WERI-Rb-1 (cell line): ENCODE data around the gene PMP22.
"Not testable (repeated sequence)": the region's sequence is repeated elsewhere in the genome, so short reads cannot be mapped to it uniquely, and the experiment has no call there.

Source experiments
- DNase-seq: peaks from one replicate; pipeline ENCODE4 v3.0.0-alpha.2; 2020
- H3K27ac ChIP-seq: fragments of 250-450 bp; sonication (Bioruptor Pico); 2 replicates; pipeline ENCODE4 v1.5.1; 2020; ENCODE audit warnings: mild to moderate bottlenecking, moderate library complexity
- H3K27me3 ChIP-seq: fragments of 250-450 bp; sonication (Bioruptor Pico); 2 replicates; pipeline ENCODE4 v1.5.1; 2021; ENCODE audit warnings: mild to moderate bottlenecking, low read depth, moderate library complexity; ENCODE audit not compliant: insufficient read depth, severe bottlenecking
- H3K36me3 ChIP-seq: fragments of 250-450 bp; sonication (Bioruptor Pico); 2 replicates; pipeline ENCODE4 v1.5.1; 2020; ENCODE audit warnings: mild to moderate bottlenecking, moderate library complexity
- H3K4me3 ChIP-seq: 2 replicates; pipeline ENCODE4 v1.5.1; 2011; ENCODE audit warnings: low read depth, mild to moderate bottlenecking, control low read depth, low read length
- H3K9me3 ChIP-seq: fragments of 250-450 bp; sonication (Bioruptor Pico); 2 replicates; pipeline ENCODE4 v1.5.1; 2021; ENCODE audit warnings: mild to moderate bottlenecking, moderate library complexity; ENCODE audit not compliant: severe bottlenecking
- TF ChIP-seq, protein P1 (sequence below): IDR thresholded peaks from 2 replicates; pipeline ENCODE4 v1.5.1; 2011; ENCODE audit warnings: low read depth, mild to moderate bottlenecking, control low read depth, inconsistent platforms, low read length

Gene PMP22

DNA sequence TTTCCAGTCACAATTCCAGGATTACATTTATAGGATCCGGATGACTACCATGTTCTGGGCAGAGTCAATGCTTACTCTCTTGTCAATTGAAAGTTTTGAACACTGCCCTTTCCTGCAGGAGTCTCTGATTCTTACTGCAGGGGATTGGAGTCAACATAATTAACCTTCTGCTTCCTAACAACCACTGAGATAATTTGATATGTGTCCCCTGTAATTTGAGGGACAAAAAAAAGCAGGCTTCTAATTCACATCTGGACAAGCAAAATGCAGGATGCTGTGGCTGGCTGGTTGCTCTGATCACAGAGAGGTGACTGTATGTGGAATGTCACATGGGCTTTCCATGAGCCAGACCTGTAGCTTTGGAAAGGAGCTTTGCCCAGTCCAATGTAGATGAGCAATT lies 54.9 kb downstream of the PMP22 start:
- TF ChIP-seq, protein P1, sequence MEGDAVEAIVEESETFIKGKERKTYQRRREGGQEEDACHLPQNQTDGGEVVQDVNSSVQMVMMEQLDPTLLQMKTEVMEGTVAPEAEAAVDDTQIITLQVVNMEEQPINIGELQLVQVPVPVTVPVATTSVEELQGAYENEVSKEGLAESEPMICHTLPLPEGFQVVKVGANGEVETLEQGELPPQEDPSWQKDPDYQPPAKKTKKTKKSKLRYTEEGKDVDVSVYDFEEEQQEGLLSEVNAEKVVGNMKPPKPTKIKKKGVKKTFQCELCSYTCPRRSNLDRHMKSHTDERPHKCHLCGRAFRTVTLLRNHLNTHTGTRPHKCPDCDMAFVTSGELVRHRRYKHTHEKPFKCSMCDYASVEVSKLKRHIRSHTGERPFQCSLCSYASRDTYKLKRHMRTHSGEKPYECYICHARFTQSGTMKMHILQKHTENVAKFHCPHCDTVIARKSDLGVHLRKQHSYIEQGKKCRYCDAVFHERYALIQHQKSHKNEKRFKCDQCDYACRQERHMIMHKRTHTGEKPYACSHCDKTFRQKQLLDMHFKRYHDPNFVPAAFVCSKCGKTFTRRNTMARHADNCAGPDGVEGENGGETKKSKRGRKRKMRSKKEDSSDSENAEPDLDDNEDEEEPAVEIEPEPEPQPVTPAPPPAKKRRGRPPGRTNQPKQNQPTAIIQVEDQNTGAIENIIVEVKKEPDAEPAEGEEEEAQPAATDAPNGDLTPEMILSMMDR = no peak
- Histone ChIP-seq H3K4me3 (no peak overlapping the region), H3K36me3 (no peaks in the 10 kb centered on the region), H3K27ac (no peak overlapping the region), H3K27me3 (no peaks in the 10 kb centered on the region), H3K9me3 (no peaks in the 10 kb centered on the region)
- no peak for DNase-seq

- not testable (repeated sequence) for H3K4me3 ChIP-seq, H3K27ac ChIP-seq, H3K36me3 ChIP-seq, H3K9me3 ChIP-seq, H3K27me3 ChIP-seq, DNase-seq
Measured at GRCh38 chr17:15203062-15203461, 62.1 kb downstream of the PMP22 start.

GRCh38 chr17:15200574-15200973 lies 64.6 kb downstream of the PMP22 start:
- H3K9me3 ChIP-seq, H3K36me3 ChIP-seq, H3K4me3 ChIP-seq, H3K27me3 ChIP-seq, H3K27ac ChIP-seq, DNase-seq: not testable (repeated sequence)

GRCh38 chr17:15197229-15197628 lies 67.9 kb downstream of the PMP22 start:
- Histone ChIP-seq H3K9me3 (no peaks in the 10 kb centered on the region), H3K27me3 (no peaks in the 10 kb centered on the region), H3K36me3 (no peaks in the 10 kb centered on the region), H3K4me3 (no peak overlapping the region), H3K27ac (no peak overlapping the region)
- TF ChIP-seq, protein P1 = no peak
- no peak for DNase-seq

- H3K27me3 ChIP-seq = no peaks in the 10 kb centered on the region
- DNase-seq = no peak
- H3K9me3 ChIP-seq = no peaks in the 10 kb centered on the region
- no peak overlapping the region for H3K27ac ChIP-seq
- H3K36me3 ChIP-seq = no peaks in the 10 kb centered on the region
- H3K4me3 ChIP-seq = no peak overlapping the region
- TF ChIP-seq, protein P1 = no peak
Measured at GRCh38 chr17:15194859-15195277, 70.3 kb downstream of the PMP22 start.

GRCh38 chr17:15185625-15185991 lies 79.5 kb downstream of the PMP22 start:
- peak; percentile 70 for DNase-seq
- H3K4me3 ChIP-seq = no peak overlapping the region
- peak overlapping the region; percentile 34 for H3K27ac ChIP-seq
- no peaks in the 10 kb centered on the region for H3K27me3 ChIP-seq
- no peaks in the 10 kb centered on the region for H3K9me3 ChIP-seq
- H3K36me3 ChIP-seq = no peaks in the 10 kb centered on the region
- TF ChIP-seq, protein P1 = no peak

- DNase-seq = no peak
- Histone ChIP-seq H3K9me3 (no peaks in the 10 kb centered on the region), H3K27ac (peak overlapping the region; percentile 34), H3K36me3 (no peaks in the 10 kb centered on the region), H3K4me3 (no peak overlapping the region), H3K27me3 (no peaks in the 10 kb centered on the region)
- TF ChIP-seq, protein P1 = no peak
Measured at GRCh38 chr17:15184872-15185624, 80.1 kb downstream of the PMP22 start.
